A549 (cell line): Measurements from ENCODE around the gene PTPRN2. TPM values are rescaled to one million over a fixed set of nuclear protein-coding genes. Genes with fewer than 3 reads are reported as not detected.

Experiments
- ATAC-seq, 2 experiments: fragments of 200-7000 bp in 1 of 2; fragments of >200 bp in 1 of 2; cut with Nextera tagmentation in 1 of 2; cut with Tn5 transposase in 1 of 2; 3 replicates each; pipeline versions ENCODE4 v1.8.0 to v1.9.1; 2018 to 2020; ENCODE audit warnings: mild to moderate bottlenecking in 1 of 2, moderate library complexity in 1 of 2
- CTCF ChIA-PET: fragments of 300-600 bp; sonication (Branson Sonifier 250); formaldehyde crosslinking; extraction: SDS; loops from one replicate; lab custom pipeline; 2021; ENCODE audit warnings: antibody characterized with exemption, inconsistent platforms; lab: Yijun Ruan, JAX
- POLR2A ChIA-PET: fragments of 350-600 bp; formaldehyde crosslinking; extraction: SDS; loops from one replicate; lab custom pipeline; 2021; ENCODE audit warnings: antibody characterized with exemption, inconsistent platforms; lab: Yijun Ruan, JAX
- DNase-seq, 2 experiments: peaks; one replicate each; pipeline versions ENCODE4 v3.0.0 to v3.0.0-alpha.2; 2011 to 2016; ENCODE audit warnings: low read depth in 1 of 2, low spot score in 1 of 2
- FAIRE-seq: peaks from 2 replicates; lab custom pipeline; 2011; peaks lifted over from hg19 to GRCh38; lab: Jason Lieb, UNC
- H3K27ac ChIP-seq, 2 experiments: fragments of >200 bp; sonication (Bioruptor Twin); formaldehyde crosslinking; 3 replicates each; pipeline ENCODE4 v1.5.1; 2016 to 2017
- H3K4me1 ChIP-seq: fragments of >200 bp; sonication (Bioruptor Twin); formaldehyde crosslinking; 3 replicates; pipeline ENCODE4 v1.6.1; 2016
- H3K4me2 ChIP-seq: fragments of >200 bp; sonication (Bioruptor Twin); formaldehyde crosslinking; 3 replicates; pipeline ENCODE4 v1.6.1; 2016
- H3K4me3 ChIP-seq: fragments of >200 bp; sonication (Bioruptor Twin); formaldehyde crosslinking; 3 replicates; pipeline ENCODE4 v1.5.1; 2016
- H3K9me3 ChIP-seq: fragments of >200 bp; sonication (Bioruptor Twin); formaldehyde crosslinking; 3 replicates; pipeline ENCODE4 v1.6.1; 2016
- CBX8 ChIP-seq: fragments of 200-600 bp; sonication (generic); IDR thresholded peaks from 2 replicates; pipeline ENCODE4 v1.6.1; 2016
- CEBPB ChIP-seq, 2 experiments: fragments of >200 bp in 1 of 2; sonication (Bioruptor Twin) in 1 of 2; formaldehyde crosslinking in 1 of 2; IDR thresholded peaks; 2 replicates each; pipeline ENCODE4 v1.6.1; 2012 to 2016
- CHD2 ChIP-seq: fragments of 150-350 bp; IDR thresholded peaks from 2 replicates; pipeline ENCODE4 v1.6.1; 2014; ENCODE audit warnings: low read length; ENCODE audit not compliant: partially characterized antibody
- CTCF ChIP-seq: fragments of >200 bp; sonication (Bioruptor Twin); formaldehyde crosslinking; IDR thresholded peaks from 3 replicates; pipeline ENCODE4 v1.5.1; 2016
- E2F6 ChIP-seq: IDR thresholded peaks from 2 replicates; pipeline ENCODE4 v1.6.1; 2012; ENCODE audit warnings: low read depth, borderline replicate concordance
- ELK1 ChIP-seq: fragments of 150-350 bp; IDR thresholded peaks from 2 replicates; pipeline ENCODE4 v1.6.1; 2014; ENCODE audit warnings: low read depth, mild to moderate bottlenecking, low read length
- GATA3 ChIP-seq: IDR thresholded peaks from 2 replicates; pipeline ENCODE4 v1.6.1; 2012; ENCODE audit warnings: borderline replicate concordance
- HDAC2 ChIP-seq: fragments of 200-600 bp; sonication (generic); IDR thresholded peaks from 2 replicates; pipeline ENCODE4 v1.6.1; 2016
- HEYL ChIP-seq: fragments of 250-450 bp; sonication (Bioruptor Pico); IDR thresholded peaks from 2 replicates; pipeline ENCODE4 v1.8.0; 2021; ENCODE audit warnings: mild to moderate bottlenecking, moderate library complexity
- HOXA7 ChIP-seq: fragments of 250-450 bp; sonication (Bioruptor Pico); IDR thresholded peaks from 2 replicates; pipeline ENCODE4 v1.5.0; 2020; ENCODE audit warnings: mild to moderate bottlenecking, moderate library complexity
- JUNB ChIP-seq: fragments of >200 bp; sonication (Bioruptor Twin); formaldehyde crosslinking; IDR thresholded peaks from 2 replicates; pipeline ENCODE4 v1.6.1; 2016
- KDM1A ChIP-seq: fragments of 200-600 bp; sonication (generic); IDR thresholded peaks from 2 replicates; pipeline ENCODE4 v1.6.1; 2016; ENCODE audit warnings: low read depth, mild to moderate bottlenecking
- KDM5A ChIP-seq: fragments of 200-600 bp; sonication (generic); IDR thresholded peaks from 2 replicates; pipeline ENCODE4 v1.6.1; 2016; ENCODE audit warnings: antibody characterized with exemption, mild to moderate bottlenecking
- NFE2L2 ChIP-seq: fragments of 150-350 bp; conservative IDR thresholded peaks from 2 replicates; pipeline ENCODE4 v1.6.1; 2014; ENCODE audit warnings: low read length
- PHF8 ChIP-seq: fragments of 200-600 bp; sonication (generic); IDR thresholded peaks from 2 replicates; pipeline ENCODE4 v1.6.1; 2016; ENCODE audit warnings: low read depth, mild to moderate bottlenecking, antibody characterized with exemption, moderate library complexity, borderline replicate concordance
- POLR2A ChIP-seq: IDR thresholded peaks from 2 replicates; pipeline ENCODE4 v1.6.1; 2012; ENCODE audit warnings: mild to moderate bottlenecking, low read length
- RCOR1 ChIP-seq: fragments of 150-350 bp; IDR thresholded peaks from 2 replicates; pipeline ENCODE4 v1.6.1; 2014; ENCODE audit warnings: antibody characterized with exemption, low read length, low read depth
- SMC3 ChIP-seq: fragments of >200 bp; sonication (Bioruptor Twin); formaldehyde crosslinking; IDR thresholded peaks from 3 replicates; pipeline ENCODE4 v1.6.1; 2018; ENCODE audit warnings: inconsistent platforms
- SREBF2 ChIP-seq: fragments of 450-650 bp; IDR thresholded peaks from 2 replicates; pipeline ENCODE4 v1.6.1; 2014; ENCODE audit warnings: mild to moderate bottlenecking, moderate library complexity
- TP53 ChIP-seq: fragments of 250-450 bp; sonication (Bioruptor Pico); IDR thresholded peaks from 2 replicates; pipeline ENCODE4 v1.5.0; 2021; ENCODE audit warnings: mild to moderate bottlenecking, moderate library complexity
- USF2 ChIP-seq: fragments of 450-650 bp; IDR thresholded peaks from 2 replicates; pipeline ENCODE4 v1.6.1; 2014; ENCODE audit warnings: antibody characterized with exemption
- WGBS: methylation state at CpG from one replicate; pipeline ENCODE4 v1.1.6; 2017; ENCODE audit errors: missing lambda C conversion rate; 5-methylcytosine and 5-hydroxymethylcytosine counted together
- polyA plus RNA-seq, 4 experiments: library from polyadenylated mRNA; depleted of rRNA in 3 of 4; stranded (reverse); fragments of >200 nt; fragmentation: RNase III in 1 of 4; extraction: RNeasy Plus Mini Kit Qiagen cat#74134 plus additional on column Dnase treatment in 1 of 4; gene quantifications; 2 replicates in 3 of 4; 3 replicates in 1 of 4; pipeline ENCODE4 v1.2.3, GENCODE V29; 2011 to 2017

PTPRN2 gene
- polyA plus RNA-seq, 2 of the 4 experiments (the other 2 are of a cell fraction), result 0.41 to 1.2 TPM

GRCh38 chr7:157522954-157523353 lies 1064.7 kb downstream of the PTPRN2 start:
- ChIA-PET CTCF (no interaction called here), POLR2A (no interaction called here)
- no peak for FAIRE-seq
- no peak for DNase-seq
- no peaks in the 10 kb centered on the region for H3K9me3 ChIP-seq
- H3K4me2 ChIP-seq, result no peak overlapping the region
- no peaks in the 10 kb centered on the region for H3K4me1 ChIP-seq
- ATAC-seq, result no peak
- TF ChIP-seq GATA3 (no peak), KDM1A (no peak), CTCF (no peak), RCOR1 (no peak), E2F6 (no peak), PHF8 (no peak), CEBPB (IDR thresholded peaks at IDR 0.05) (no peak), HOXA7 (no peak), KDM5A (no peak), SMC3 (no peak), CHD2 (no peak), HEYL (no peak), POLR2A (no peak), NFE2L2 (no peak)
- WGBS, result 68% methylated on average over 7 of the region's 9 CpGs
- H3K27ac ChIP-seq, result no peak overlapping the region
- no peak overlapping the region for H3K4me3 ChIP-seq

GRCh38 chr7:157522189-157522588 lies 1065.4 kb downstream of the PTPRN2 start:
- H3K27ac ChIP-seq, result no peak overlapping the region
- H3K9me3 ChIP-seq, result no peaks in the 10 kb centered on the region
- POLR2A ChIA-PET, result no interaction called here
- FAIRE-seq (no peak), ATAC-seq (no peak), DNase-seq (no peak)
- no peak for TF ChIP-seq ELK1
- TF ChIP-seq HDAC2, result no peak
- TF ChIP-seq CBX8, result no peak
- no peak for TF ChIP-seq SREBF2
- peak; percentile 36; the same call in 1 of the 2 replicates for TF ChIP-seq USF2
- no peak for TF ChIP-seq JUNB
- no peak for TF ChIP-seq TP53 (CRISPR knock-in tag)
- TF ChIP-seq CTCF, result no peak
- CTCF ChIA-PET, result no interaction called here
- no peaks in the 10 kb centered on the region for H3K4me1 ChIP-seq
- no peak overlapping the region for H3K4me3 ChIP-seq
- no peak overlapping the region for H3K4me2 ChIP-seq
- WGBS, result 78% methylated on average over 17 of the region's 18 CpGs
